Measurements from ENCODE around the gene KLF15.

DNA sequence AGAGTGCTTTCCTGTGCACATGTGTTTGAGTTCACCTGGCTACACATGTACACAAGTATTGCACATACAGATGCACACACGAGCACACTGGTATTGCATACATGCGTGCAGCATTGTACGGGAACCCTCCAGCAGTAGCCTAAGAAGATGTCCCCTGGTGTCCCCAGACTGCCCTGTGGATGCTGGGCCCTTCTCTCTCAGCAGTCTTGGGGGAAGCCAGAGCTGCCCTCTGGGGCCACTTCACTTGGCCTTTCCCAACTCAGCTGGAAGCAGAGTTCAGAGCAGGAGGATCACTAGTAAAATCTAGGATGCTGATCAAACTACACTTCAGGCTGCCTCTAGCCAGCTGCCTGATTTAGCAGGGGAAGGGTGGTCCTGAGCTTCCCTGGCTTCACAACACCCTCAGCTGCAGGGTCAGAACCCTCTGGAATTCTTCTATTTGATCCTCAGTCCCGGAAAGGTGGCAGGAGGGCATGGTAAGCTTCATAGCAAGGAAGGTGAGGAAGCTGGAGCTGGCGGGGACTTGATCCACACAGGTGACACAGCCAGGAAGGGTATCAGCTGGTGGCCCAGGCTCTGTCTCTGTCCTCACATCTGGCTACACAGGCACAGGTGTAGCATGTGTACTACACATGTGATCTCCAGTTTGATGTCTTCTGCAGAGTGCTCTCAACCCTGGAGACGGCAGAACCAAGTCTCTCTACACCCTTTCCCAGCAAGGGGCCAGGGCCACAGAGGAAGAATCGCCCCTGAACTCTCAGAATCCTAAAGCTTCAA lies 36.5 kb downstream of the KLF15 start:
- TF ChIP-seq, protein P1, sequence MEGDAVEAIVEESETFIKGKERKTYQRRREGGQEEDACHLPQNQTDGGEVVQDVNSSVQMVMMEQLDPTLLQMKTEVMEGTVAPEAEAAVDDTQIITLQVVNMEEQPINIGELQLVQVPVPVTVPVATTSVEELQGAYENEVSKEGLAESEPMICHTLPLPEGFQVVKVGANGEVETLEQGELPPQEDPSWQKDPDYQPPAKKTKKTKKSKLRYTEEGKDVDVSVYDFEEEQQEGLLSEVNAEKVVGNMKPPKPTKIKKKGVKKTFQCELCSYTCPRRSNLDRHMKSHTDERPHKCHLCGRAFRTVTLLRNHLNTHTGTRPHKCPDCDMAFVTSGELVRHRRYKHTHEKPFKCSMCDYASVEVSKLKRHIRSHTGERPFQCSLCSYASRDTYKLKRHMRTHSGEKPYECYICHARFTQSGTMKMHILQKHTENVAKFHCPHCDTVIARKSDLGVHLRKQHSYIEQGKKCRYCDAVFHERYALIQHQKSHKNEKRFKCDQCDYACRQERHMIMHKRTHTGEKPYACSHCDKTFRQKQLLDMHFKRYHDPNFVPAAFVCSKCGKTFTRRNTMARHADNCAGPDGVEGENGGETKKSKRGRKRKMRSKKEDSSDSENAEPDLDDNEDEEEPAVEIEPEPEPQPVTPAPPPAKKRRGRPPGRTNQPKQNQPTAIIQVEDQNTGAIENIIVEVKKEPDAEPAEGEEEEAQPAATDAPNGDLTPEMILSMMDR (IDR thresholded peaks at IDR 0.05; ENCODE audit: low read depth, low read length) = no peak
- no peak for TF ChIP-seq POLR2A (IDR thresholded peaks at IDR 0.05; ENCODE audit: extremely low read depth, insufficient read length)

All from NB4 (cell line).